Type B pancreatic cell (in vitro differentiated cells): ENCODE measurements around the gene ANXA9. TPM values are rescaled to one million over a fixed set of nuclear protein-coding genes. Genes with fewer than 3 reads are reported as not detected.

ENCODE experiments used
- DNase-seq: peaks from one replicate; pipeline ENCODE4 v3.0.0; 2021; ENCODE audit warnings: mixed read lengths; ENCODE audit not compliant: unreplicated experiment; ENCODE audit errors: extremely low spot score
- H3K27ac Mint-ChIP-seq: 2 replicates; pipeline ENCODE4 v1.8.0; 2021; ENCODE audit warnings: mild to moderate bottlenecking, mixed read lengths
- H3K27me3 Mint-ChIP-seq: 2 replicates; pipeline ENCODE4 v1.8.0; 2021; ENCODE audit warnings: mixed read lengths
- H3K36me3 Mint-ChIP-seq: 2 replicates; pipeline ENCODE4 v1.8.0; 2021; ENCODE audit warnings: mixed read lengths
- H3K4me1 Mint-ChIP-seq: one replicate; pipeline ENCODE4 v1.8.0; 2021; ENCODE audit warnings: mixed read lengths; ENCODE audit not compliant: unreplicated experiment
- H3K4me3 Mint-ChIP-seq: 2 replicates; pipeline ENCODE4 v1.8.0; 2021; ENCODE audit warnings: mild to moderate bottlenecking, mixed read lengths
- H3K9me3 Mint-ChIP-seq: 2 replicates; pipeline ENCODE4 v1.8.0; 2021; ENCODE audit warnings: mixed read lengths
- CTCF ChIP-seq: fragments of 200-600 bp; sonication (generic); conservative IDR thresholded peaks from 2 replicates; pipeline ENCODE4 v1.5.0; 2021; ENCODE audit warnings: antibody characterized with exemption, mild to moderate bottlenecking
- total RNA-seq: library from RNA; stranded (reverse); gene quantifications from 2 replicates; pipeline ENCODE4 v1.2.1, GENCODE V29; 2021; ENCODE audit warnings: low replicate concordance

ANXA9 gene
- total RNA-seq, 1 donor from 2014 or later: 5.8 TPM

- H3K4me1 Mint-ChIP-seq: no peaks in the 10 kb centered on the region
- H3K27me3 Mint-ChIP-seq: no peaks in the 10 kb centered on the region
- H3K9me3 Mint-ChIP-seq: no peaks in the 10 kb centered on the region
- no peak overlapping the region for H3K4me3 Mint-ChIP-seq
- H3K27ac Mint-ChIP-seq: no peak overlapping the region
- H3K36me3 Mint-ChIP-seq: no peaks in the 10 kb centered on the region
- no peak for DNase-seq
- TF ChIP-seq CTCF: no peak
Measured at GRCh38 chr1:150987924-150988323, 5.8 kb downstream of the ANXA9 start.

DNA sequence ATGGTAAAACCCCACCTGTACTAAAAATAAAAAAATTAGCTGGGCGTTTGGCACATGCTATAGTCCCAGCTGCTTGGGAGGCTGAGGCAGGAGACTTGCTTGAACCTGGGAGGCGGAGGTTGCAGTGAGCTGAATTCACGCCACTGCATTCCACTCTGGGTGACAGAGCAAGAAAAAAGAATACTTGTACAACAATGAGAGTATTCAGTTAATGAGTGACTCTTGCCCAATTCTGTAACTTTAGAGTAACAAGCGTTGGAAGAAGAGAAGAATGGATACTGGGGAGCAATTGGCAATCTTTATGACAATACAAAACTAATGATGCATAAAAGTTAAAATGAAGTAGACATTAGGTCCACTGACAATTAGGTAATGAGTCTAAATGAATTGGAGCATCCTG lies 10.5 kb downstream of the ANXA9 start:
- H3K36me3 Mint-ChIP-seq: no peaks in the 10 kb centered on the region

DNA sequence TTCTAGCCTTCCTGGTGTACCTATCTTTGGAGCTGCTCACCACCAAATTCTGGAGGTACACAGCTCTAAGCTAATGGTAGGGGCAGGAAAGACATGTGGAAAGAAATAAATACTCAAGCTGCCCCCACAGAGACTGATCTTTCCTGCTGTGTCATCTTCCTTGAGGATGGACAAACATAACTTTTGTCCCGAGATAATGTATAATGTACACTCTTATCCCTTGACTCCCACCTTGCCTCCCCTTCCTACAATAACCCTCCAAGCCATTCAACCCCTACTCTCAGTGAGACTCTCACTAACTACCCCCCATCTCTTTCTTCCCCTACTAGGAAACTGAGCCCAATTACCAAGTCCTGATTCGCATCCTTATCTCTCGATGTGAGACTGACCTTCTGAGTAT lies 12.2 kb downstream of the ANXA9 start:
- no peak for TF ChIP-seq CTCF
- Mint-ChIP-seq H3K27ac (no peak overlapping the region), H3K9me3 (no peaks in the 10 kb centered on the region), H3K4me1 (no peaks in the 10 kb centered on the region), H3K27me3 (no peaks in the 10 kb centered on the region), H3K4me3 (no peak overlapping the region), H3K36me3 (no peaks in the 10 kb centered on the region)
- DNase-seq: no peak

More for the DNA sequence above, 10.5 kb downstream of the ANXA9 start:
- no peak for DNase-seq
- H3K4me1 Mint-ChIP-seq: no peaks in the 10 kb centered on the region
- H3K27me3 Mint-ChIP-seq: no peaks in the 10 kb centered on the region
- no peak for TF ChIP-seq CTCF
- H3K9me3 Mint-ChIP-seq: no peaks in the 10 kb centered on the region
- H3K4me3 Mint-ChIP-seq: no peak overlapping the region
- no peak overlapping the region for H3K27ac Mint-ChIP-seq

DNA sequence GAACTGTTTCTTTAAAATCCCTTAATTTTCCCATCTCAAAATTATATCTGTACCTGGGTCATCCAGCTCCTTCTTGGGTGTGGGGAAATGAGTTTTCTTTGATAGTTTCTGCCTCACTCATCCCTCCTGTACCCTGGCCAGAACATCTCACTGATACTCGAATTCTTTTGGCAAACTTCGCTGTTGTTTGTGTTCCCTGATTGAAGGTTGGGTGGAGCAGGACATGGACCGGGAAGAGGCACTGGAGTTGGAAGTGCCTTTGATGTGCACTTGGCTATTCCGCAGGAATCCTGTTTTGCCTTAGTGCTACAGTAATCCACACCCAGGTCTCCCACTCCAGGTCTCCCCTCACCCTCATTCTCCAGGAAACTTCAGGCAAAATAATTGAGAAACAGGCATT lies 13.4 kb downstream of the ANXA9 start:
- H3K4me3 Mint-ChIP-seq: no peak overlapping the region

DNA sequence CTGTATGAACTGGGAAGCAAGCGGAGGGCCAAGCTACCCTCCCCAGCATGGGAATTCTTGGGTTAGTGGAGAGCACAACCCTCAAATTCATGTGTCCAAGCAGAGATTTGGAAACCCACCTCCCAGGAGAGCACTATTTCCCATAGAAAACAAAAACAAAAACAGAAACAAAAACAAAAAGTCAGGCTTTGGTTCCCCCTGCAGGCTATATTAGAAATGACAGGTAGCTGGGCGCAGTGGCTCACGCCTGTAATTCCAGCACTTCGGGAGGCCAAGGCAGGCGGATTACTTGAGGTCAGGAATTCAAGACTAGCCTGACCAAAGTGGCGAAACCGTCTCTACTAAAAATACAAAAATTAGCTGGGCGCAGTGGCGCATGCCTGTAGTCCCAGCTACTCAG lies 13.8 kb downstream of the ANXA9 start:
- Mint-ChIP-seq H3K4me3 (no peak overlapping the region), H3K4me1 (no peaks in the 10 kb centered on the region), H3K27me3 (no peaks in the 10 kb centered on the region), H3K27ac (peak overlapping the region; percentile 29), H3K9me3 (no peaks in the 10 kb centered on the region), H3K36me3 (peaks cover 5% of the 10 kb centered on the region)
- DNase-seq: no peak
- peak; percentile 90 for TF ChIP-seq CTCF

More for the DNA sequence above, 13.4 kb downstream of the ANXA9 start:
- H3K27me3 Mint-ChIP-seq: no peaks in the 10 kb centered on the region
- no peak for DNase-seq
- H3K36me3 Mint-ChIP-seq: peaks cover 1% of the 10 kb centered on the region
- TF ChIP-seq CTCF: no peak
- H3K4me1 Mint-ChIP-seq: no peaks in the 10 kb centered on the region
- H3K9me3 Mint-ChIP-seq: no peaks in the 10 kb centered on the region
- peak overlapping the region; percentile 29 for H3K27ac Mint-ChIP-seq
